ENCODE measurements around the gene RGS7.
"Not testable (repeated sequence)": the region's sequence is repeated elsewhere in the genome, so short reads cannot be mapped to it uniquely, and the experiment has no call there.

Gene RGS7

GRCh38 chr1:240883490-240883889, 473.5 kb downstream of the RGS7 start:
- Histone ChIP-seq H3K9me3 (ENCODE audit: control insufficient read depth in 2 of 2, low read length in 2 of 2) (no peaks in the 10 kb centered on the region), H3K27ac (ENCODE audit: low read depth in 2 of 2, low read length in 2 of 2) (no peak overlapping the region), H3K36me3 (ENCODE audit: control insufficient read depth in 2 of 2, insufficient read depth in 2 of 2, low read length in 2 of 2) (no peaks in the 10 kb centered on the region), H3K4me3 (ENCODE audit: low read length in 2 of 2) (no peak overlapping the region), H3K9ac (ENCODE audit: low read depth in 1 of 2, low read length in 2 of 2) (no peak overlapping the region), H3K4me1 (ENCODE audit: control insufficient read depth in 2 of 2, insufficient read depth in 2 of 2, low read length in 2 of 2) (no peaks in the 10 kb centered on the region), H3K27me3 (ENCODE audit: control insufficient read depth in 2 of 2, insufficient read depth in 2 of 2, low read length in 2 of 2) (no peaks in the 10 kb centered on the region)

- not testable (repeated sequence) for H3K36me3 ChIP-seq (ENCODE audit: control insufficient read depth in 2 of 2, insufficient read depth in 2 of 2, low read length in 2 of 2); H3K9ac ChIP-seq (ENCODE audit: low read depth in 1 of 2, low read length in 2 of 2); H3K9me3 ChIP-seq (ENCODE audit: control insufficient read depth in 2 of 2, low read length in 2 of 2); H3K27me3 ChIP-seq (ENCODE audit: control insufficient read depth in 2 of 2, insufficient read depth in 2 of 2, low read length in 2 of 2); H3K4me1 ChIP-seq (ENCODE audit: control insufficient read depth in 2 of 2, insufficient read depth in 2 of 2, low read length in 2 of 2); H3K4me3 ChIP-seq (ENCODE audit: low read length in 2 of 2); H3K27ac ChIP-seq (ENCODE audit: low read depth in 2 of 2, low read length in 2 of 2)
Measured at GRCh38 chr1:240882656-240883308, 474.2 kb downstream of the RGS7 start.

- no peak overlapping the region for H3K9ac ChIP-seq (ENCODE audit: low read depth in 1 of 2, low read length in 2 of 2)
- no peaks in the 10 kb centered on the region for H3K4me1 ChIP-seq (ENCODE audit: control insufficient read depth in 2 of 2, insufficient read depth in 2 of 2, low read length in 2 of 2)
- H3K27ac ChIP-seq (ENCODE audit: low read depth in 2 of 2, low read length in 2 of 2) = no peak overlapping the region
- H3K36me3 ChIP-seq (ENCODE audit: control insufficient read depth in 2 of 2, insufficient read depth in 2 of 2, low read length in 2 of 2) = no peaks in the 10 kb centered on the region
- no peak overlapping the region for H3K4me3 ChIP-seq (ENCODE audit: low read length in 2 of 2)
- H3K27me3 ChIP-seq (ENCODE audit: control insufficient read depth in 2 of 2, insufficient read depth in 2 of 2, low read length in 2 of 2) = no peaks in the 10 kb centered on the region
- no peaks in the 10 kb centered on the region for H3K9me3 ChIP-seq (ENCODE audit: control insufficient read depth in 2 of 2, low read length in 2 of 2)
Measured at GRCh38 chr1:240878631-240879030, 478.4 kb downstream of the RGS7 start.

GRCh38 chr1:240877605-240878004, 479.4 kb downstream of the RGS7 start:
- Histone ChIP-seq H3K9me3 (ENCODE audit: control insufficient read depth in 2 of 2, low read length in 2 of 2) (no peaks in the 10 kb centered on the region), H3K9ac (ENCODE audit: low read depth in 1 of 2, low read length in 2 of 2) (no peak overlapping the region), H3K27ac (ENCODE audit: low read depth in 2 of 2, low read length in 2 of 2) (no peak overlapping the region)

GRCh38 chr1:240876071-240876470, 480.9 kb downstream of the RGS7 start:
- Histone ChIP-seq H3K27ac (ENCODE audit: low read depth in 2 of 2, low read length in 2 of 2) (no peak overlapping the region), H3K9ac (ENCODE audit: low read depth in 1 of 2, low read length in 2 of 2) (no peak overlapping the region), H3K4me1 (ENCODE audit: control insufficient read depth in 2 of 2, insufficient read depth in 2 of 2, low read length in 2 of 2) (no peaks in the 10 kb centered on the region), H3K4me3 (ENCODE audit: low read length in 2 of 2) (no peak overlapping the region), H3K36me3 (ENCODE audit: control insufficient read depth in 2 of 2, insufficient read depth in 2 of 2, low read length in 2 of 2) (no peaks in the 10 kb centered on the region), H3K9me3 (ENCODE audit: control insufficient read depth in 2 of 2, low read length in 2 of 2) (no peaks in the 10 kb centered on the region), H3K27me3 (ENCODE audit: control insufficient read depth in 2 of 2, insufficient read depth in 2 of 2, low read length in 2 of 2) (no peaks in the 10 kb centered on the region)

More at GRCh38 chr1:240877605-240878004, 479.4 kb downstream of the RGS7 start:
- Histone ChIP-seq H3K4me3 (ENCODE audit: low read length in 2 of 2) (no peak overlapping the region), H3K36me3 (ENCODE audit: control insufficient read depth in 2 of 2, insufficient read depth in 2 of 2, low read length in 2 of 2) (no peaks in the 10 kb centered on the region), H3K27me3 (ENCODE audit: control insufficient read depth in 2 of 2, insufficient read depth in 2 of 2, low read length in 2 of 2) (no peaks in the 10 kb centered on the region), H3K4me1 (ENCODE audit: control insufficient read depth in 2 of 2, insufficient read depth in 2 of 2, low read length in 2 of 2) (no peaks in the 10 kb centered on the region)

GRCh38 chr1:240869071-240869470, 487.9 kb downstream of the RGS7 start:
- no peak overlapping the region for H3K4me3 ChIP-seq (ENCODE audit: low read length in 2 of 2)
- H3K9ac ChIP-seq (ENCODE audit: low read depth in 1 of 2, low read length in 2 of 2) = no peak overlapping the region
- no peaks in the 10 kb centered on the region for H3K27me3 ChIP-seq (ENCODE audit: control insufficient read depth in 2 of 2, insufficient read depth in 2 of 2, low read length in 2 of 2)
- H3K27ac ChIP-seq (ENCODE audit: low read depth in 2 of 2, low read length in 2 of 2) = no peak overlapping the region
- H3K4me1 ChIP-seq (ENCODE audit: control insufficient read depth in 2 of 2, insufficient read depth in 2 of 2, low read length in 2 of 2) = no peaks in the 10 kb centered on the region
- H3K9me3 ChIP-seq (ENCODE audit: control insufficient read depth in 2 of 2, low read length in 2 of 2) = no peaks in the 10 kb centered on the region
- H3K36me3 ChIP-seq (ENCODE audit: control insufficient read depth in 2 of 2, insufficient read depth in 2 of 2, low read length in 2 of 2) = no peaks in the 10 kb centered on the region

GRCh38 chr1:240866724-240867123, 490.3 kb downstream of the RGS7 start:
- H3K4me3 ChIP-seq (ENCODE audit: low read length in 2 of 2) = no peak overlapping the region
- H3K27ac ChIP-seq (ENCODE audit: low read depth in 2 of 2, low read length in 2 of 2) = no peak overlapping the region
- H3K9me3 ChIP-seq (ENCODE audit: control insufficient read depth in 2 of 2, low read length in 2 of 2) = no peaks in the 10 kb centered on the region
- H3K9ac ChIP-seq (ENCODE audit: low read depth in 1 of 2, low read length in 2 of 2) = no peak overlapping the region
- no peaks in the 10 kb centered on the region for H3K4me1 ChIP-seq (ENCODE audit: control insufficient read depth in 2 of 2, insufficient read depth in 2 of 2, low read length in 2 of 2)
- H3K27me3 ChIP-seq (ENCODE audit: control insufficient read depth in 2 of 2, insufficient read depth in 2 of 2, low read length in 2 of 2) = no peaks in the 10 kb centered on the region
- no peaks in the 10 kb centered on the region for H3K36me3 ChIP-seq (ENCODE audit: control insufficient read depth in 2 of 2, insufficient read depth in 2 of 2, low read length in 2 of 2)

GRCh38 chr1:240860023-240860422, 497.0 kb downstream of the RGS7 start:
- no peak overlapping the region for H3K4me3 ChIP-seq (ENCODE audit: low read length in 2 of 2)
- H3K4me1 ChIP-seq (ENCODE audit: control insufficient read depth in 2 of 2, insufficient read depth in 2 of 2, low read length in 2 of 2) = no peaks in the 10 kb centered on the region
- no peaks in the 10 kb centered on the region for H3K36me3 ChIP-seq (ENCODE audit: control insufficient read depth in 2 of 2, insufficient read depth in 2 of 2, low read length in 2 of 2)
- no peaks in the 10 kb centered on the region for H3K27me3 ChIP-seq (ENCODE audit: control insufficient read depth in 2 of 2, insufficient read depth in 2 of 2, low read length in 2 of 2)
- no peak overlapping the region for H3K27ac ChIP-seq (ENCODE audit: low read depth in 2 of 2, low read length in 2 of 2)
- H3K9ac ChIP-seq (ENCODE audit: low read depth in 1 of 2, low read length in 2 of 2) = no peak overlapping the region
- no peaks in the 10 kb centered on the region for H3K9me3 ChIP-seq (ENCODE audit: control insufficient read depth in 2 of 2, low read length in 2 of 2)

GRCh38 chr1:240854367-240854766, 502.6 kb downstream of the RGS7 start:
- no peaks in the 10 kb centered on the region for H3K9me3 ChIP-seq (ENCODE audit: control insufficient read depth in 2 of 2, low read length in 2 of 2)
- H3K27me3 ChIP-seq (ENCODE audit: control insufficient read depth in 2 of 2, insufficient read depth in 2 of 2, low read length in 2 of 2) = no peaks in the 10 kb centered on the region
- no peak overlapping the region for H3K9ac ChIP-seq (ENCODE audit: low read depth in 1 of 2, low read length in 2 of 2)
- no peaks in the 10 kb centered on the region for H3K4me1 ChIP-seq (ENCODE audit: control insufficient read depth in 2 of 2, insufficient read depth in 2 of 2, low read length in 2 of 2)
- no peak overlapping the region for H3K27ac ChIP-seq (ENCODE audit: low read depth in 2 of 2, low read length in 2 of 2)
- H3K36me3 ChIP-seq (ENCODE audit: control insufficient read depth in 2 of 2, insufficient read depth in 2 of 2, low read length in 2 of 2) = no peaks in the 10 kb centered on the region
- no peak overlapping the region for H3K4me3 ChIP-seq (ENCODE audit: low read length in 2 of 2)

- Histone ChIP-seq H3K9me3 (ENCODE audit: control insufficient read depth in 2 of 2, low read length in 2 of 2) (no peaks in the 10 kb centered on the region), H3K27ac (ENCODE audit: low read depth in 2 of 2, low read length in 2 of 2) (no peak overlapping the region), H3K4me3 (ENCODE audit: low read length in 2 of 2) (no peak overlapping the region), H3K4me1 (ENCODE audit: control insufficient read depth in 2 of 2, insufficient read depth in 2 of 2, low read length in 2 of 2) (no peaks in the 10 kb centered on the region), H3K27me3 (ENCODE audit: control insufficient read depth in 2 of 2, insufficient read depth in 2 of 2, low read length in 2 of 2) (no peaks in the 10 kb centered on the region), H3K9ac (ENCODE audit: low read depth in 1 of 2, low read length in 2 of 2) (no peak overlapping the region), H3K36me3 (ENCODE audit: control insufficient read depth in 2 of 2, insufficient read depth in 2 of 2, low read length in 2 of 2) (no peaks in the 10 kb centered on the region)
Measured at GRCh38 chr1:240847325-240847724, 509.7 kb downstream of the RGS7 start.

GRCh38 chr1:240844486-240844885, 512.5 kb downstream of the RGS7 start:
- Histone ChIP-seq H3K27me3 (ENCODE audit: control insufficient read depth in 2 of 2, insufficient read depth in 2 of 2, low read length in 2 of 2) (no peaks in the 10 kb centered on the region), H3K4me3 (ENCODE audit: low read length in 2 of 2) (no peak overlapping the region), H3K4me1 (ENCODE audit: control insufficient read depth in 2 of 2, insufficient read depth in 2 of 2, low read length in 2 of 2) (no peaks in the 10 kb centered on the region), H3K9me3 (ENCODE audit: control insufficient read depth in 2 of 2, low read length in 2 of 2) (no peaks in the 10 kb centered on the region), H3K36me3 (ENCODE audit: control insufficient read depth in 2 of 2, insufficient read depth in 2 of 2, low read length in 2 of 2) (no peaks in the 10 kb centered on the region), H3K9ac (ENCODE audit: low read depth in 1 of 2, low read length in 2 of 2) (no peak overlapping the region), H3K27ac (ENCODE audit: low read depth in 2 of 2, low read length in 2 of 2) (no peak overlapping the region)

Measured in mucosa of rectum (tissue), 2 donors.